Endothelial cell of umbilical vein (primary cell): ENCODE data around the gene ELL2. TPM values are rescaled to one million over a fixed set of nuclear protein-coding genes. Genes with fewer than 3 reads are reported as not detected.

Experiments used
- BruUV-seq: library from RNA; stranded (reverse); fragments of 400-500 nt; replicated peaks from 2 replicates; lab custom pipeline; 2021; lab: Mats Ljungman, UMichigan
- CTCF ChIA-PET: fragments of 300-600, 350-600 bp; sonication (Branson Sonifier 250); formaldehyde crosslinking; loops from one replicate; lab custom pipeline; 2021; ENCODE audit warnings: antibody characterized with exemption, inconsistent platforms; lab: Charles Lee
- POLR2A ChIA-PET: fragments of 300-600, 350-600 bp; sonication (Branson Sonifier 250); formaldehyde crosslinking; loops from one replicate; lab custom pipeline; 2021; ENCODE audit warnings: antibody characterized with exemption, inconsistent platforms; lab: Charles Lee
- DNase-seq: peaks from one replicate; pipeline ENCODE4 v3.0.0-alpha.2; 2011; ENCODE audit warnings: low read depth, low spot score
- FAIRE-seq: peaks from 2 replicates; lab custom pipeline; 2011; peaks lifted over from hg19 to GRCh38; lab: Jason Lieb, UNC
- H2AFZ ChIP-seq: 2 replicates; pipeline ENCODE4 v1.6.0; 2012; ENCODE audit warnings: low read depth, low read length, control low read depth, inconsistent platforms
- H3K27ac ChIP-seq: 2 replicates; pipeline ENCODE4 v1.5.1; 2011; ENCODE audit warnings: low read depth, mild to moderate bottlenecking, control low read depth, low read length, moderate library complexity; ENCODE audit not compliant: insufficient read depth
- H3K27me3 ChIP-seq, 2 experiments: 2 replicates each; pipeline versions ENCODE4 v1.6.0 to v1.6.1; 2011; ENCODE audit warnings: low read length in 2 of 2, mixed read lengths in 1 of 2; ENCODE audit not compliant: control insufficient read depth in 2 of 2, insufficient read depth in 2 of 2
- H3K36me3 ChIP-seq, 2 experiments: 2 replicates in 1 of 2; 3 replicates in 1 of 2; pipeline ENCODE4 v1.5.1; 2011; ENCODE audit warnings: low read length in 2 of 2, mild to moderate bottlenecking in 1 of 2, moderate library complexity in 1 of 2; ENCODE audit not compliant: control insufficient read depth in 2 of 2, insufficient read depth in 2 of 2; ENCODE audit errors: extremely low read depth in 1 of 2
- H3K4me1 ChIP-seq: 3 replicates; pipeline ENCODE4 v1.5.1; 2011; ENCODE audit warnings: mild to moderate bottlenecking, low read length; ENCODE audit not compliant: control insufficient read depth, insufficient read depth; ENCODE audit errors: extremely low read depth
- H3K4me2 ChIP-seq: 2 replicates; pipeline ENCODE4 v1.6.1; 2011; ENCODE audit warnings: low read length, control low read depth, mixed read lengths; ENCODE audit not compliant: insufficient read depth
- H3K4me3 ChIP-seq, 3 experiments: fragments of 200-600 bp in 1 of 3; sonication (generic), shearing (Covaris generic) in 1 of 3; replicated peaks in 1 of 3; 2 replicates each; pipeline ENCODE4 v1.5.1; 2011 to 2016; ENCODE audit warnings: control low read depth in 3 of 3, low read length in 3 of 3, mild to moderate bottlenecking in 2 of 3, inconsistent platforms in 1 of 3, low read depth in 1 of 3, moderate library complexity in 1 of 3; ENCODE audit not compliant: insufficient read depth in 1 of 3
- H3K79me2 ChIP-seq: 2 replicates; pipeline ENCODE4 v1.6.0; 2012; ENCODE audit warnings: low read length, inconsistent platforms; ENCODE audit not compliant: control insufficient read depth, insufficient read depth
- H3K9ac ChIP-seq: replicated peaks from 2 replicates; pipeline ENCODE3; 2011; ENCODE audit warnings: low read length, control low read depth; ENCODE audit not compliant: insufficient read depth; ENCODE audit errors: extremely low read depth
- H3K9me1 ChIP-seq: replicated peaks from 3 replicates; pipeline ENCODE4 v1.6.0; 2011; ENCODE audit warnings: mild to moderate bottlenecking, low read length; ENCODE audit not compliant: control insufficient read depth, insufficient read depth; ENCODE audit errors: extremely low read depth
- H3K9me3 ChIP-seq: replicated peaks from 2 replicates; pipeline ENCODE4 v1.5.1; 2012; ENCODE audit warnings: low read length, inconsistent platforms; ENCODE audit not compliant: control insufficient read depth, insufficient read depth
- H4K20me1 ChIP-seq: replicated peaks from 2 replicates; pipeline ENCODE3; 2011; ENCODE audit warnings: mild to moderate bottlenecking, low read length; ENCODE audit not compliant: control insufficient read depth, insufficient read depth; ENCODE audit errors: extremely low read depth
- EZH2 ChIP-seq: IDR thresholded peaks from 2 replicates; pipeline ENCODE4 v1.6.1; 2012; ENCODE audit warnings: borderline replicate concordance, low read depth, mild to moderate bottlenecking, moderate library complexity, low read length, inconsistent platforms; ENCODE audit not compliant: severe bottlenecking
- FOS ChIP-seq: IDR thresholded peaks from 2 replicates; pipeline ENCODE4 v1.6.1; 2011; ENCODE audit warnings: mild to moderate bottlenecking, low read length, moderate library complexity, borderline replicate concordance; ENCODE audit not compliant: insufficient read depth
- GATA2 ChIP-seq: IDR thresholded peaks from 2 replicates; pipeline ENCODE4 v1.7.0; 2011; ENCODE audit warnings: low read depth, mild to moderate bottlenecking, moderate library complexity, mixed read lengths, low read length; ENCODE audit not compliant: insufficient read length, insufficient read depth
- JUN ChIP-seq: IDR thresholded peaks from 2 replicates; pipeline ENCODE4 v1.6.1; 2011; ENCODE audit warnings: borderline replicate concordance, low read depth; ENCODE audit not compliant: insufficient read length, insufficient read depth
- MYC ChIP-seq: IDR thresholded peaks from one replicate; pipeline ENCODE4 v1.6.1; 2011; ENCODE audit warnings: mild to moderate bottlenecking, low read depth, low read length
- POLR2A ChIP-seq: IDR thresholded peaks from 2 replicates; pipeline ENCODE4 v1.6.1; 2012; ENCODE audit warnings: low read depth, mild to moderate bottlenecking, control low read depth, low read length
- POLR2AphosphoS5 ChIP-seq: IDR thresholded peaks from 2 replicates; pipeline ENCODE4 v1.6.1; 2012; ENCODE audit warnings: low read depth, mild to moderate bottlenecking, control low read depth, low read length, moderate library complexity; ENCODE audit not compliant: insufficient read depth
- dilution Hi-C: fragments of 300-500 bp; cut with MboI; formaldehyde crosslinking; loops from one replicate; pipeline ENCODE4 v1.15.0; 2019; ENCODE audit warnings: low sequenced_read_pairs; ENCODE audit not compliant: extremely low pct_ligation_motif_present
- intact Hi-C: fragments of 100-400 bp; cut with micrococcal nuclease; formaldehyde crosslinking; loops from one replicate; pipeline ENCODE4 v1.10.0; 2022
- polyA plus RNA-seq, 4 experiments: library from polyadenylated mRNA; depleted of rRNA in 3 of 4; stranded (reverse) in 3 of 4; unstranded in 1 of 4; fragments of >200 nt; gene quantifications; 2 replicates each; pipeline versions ENCODE4 v1.2.1 to v1.2.3, GENCODE V29; 2011 to 2012; ENCODE audit warnings: missing spikeins in 1 of 4
- total RNA-seq: library from RNA; stranded (reverse); gene quantifications from 2 replicates; pipeline ENCODE4 v1.2.3, GENCODE V29; 2021
- TF ChIP-seq, protein P1 (sequence below): IDR thresholded peaks from 2 replicates; pipeline ENCODE4 v1.6.1; 2011; ENCODE audit not compliant: insufficient read depth, insufficient read length
- TF ChIP-seq, protein P2 (sequence below), 2 donors: IDR thresholded peaks; 1 replicate in 1 of 2; 2 replicates in 1 of 2; pipeline ENCODE4 v1.5.1; 2011; ENCODE audit warnings: low read length in 2 of 2, mild to moderate bottlenecking in 2 of 2, moderate library complexity in 2 of 2, control low read depth in 1 of 2, inconsistent platforms in 1 of 2, low read depth in 1 of 2; ENCODE audit not compliant: insufficient read depth in 1 of 2; ENCODE audit errors: extremely low read depth in 1 of 2

The ELL2 gene
- total and polyA plus RNA-seq, 2 donors (not counting 3 experiments of a cell fraction or from before 2014, with no cell fraction given), result 6.8 to 26.0 TPM

- DNase-seq (no peak), FAIRE-seq (no peak)
- CTCF ChIA-PET, result interaction anchor here (1.5 kb wide), 1 partner anchor 464 kb away, joined by 3 read pairs; no protein-coding TSS in a partner anchor
- Histone ChIP-seq H3K9me1 (no peaks in the 10 kb centered on the region), H3K27me3 (no peaks in the 10 kb centered on the region), H3K36me3 (no peaks in the 10 kb centered on the region), H3K4me3 (no peak overlapping the region), H4K20me1 (no peaks in the 10 kb centered on the region), H3K4me2 (no peak overlapping the region), H3K27ac (no peak overlapping the region), H3K9me3 (no peaks in the 10 kb centered on the region), H3K9ac (no peak overlapping the region), H2AFZ (no peak overlapping the region), H3K79me2 (no peaks in the 10 kb centered on the region), H3K4me1 (peaks cover 19% of the 10 kb centered on the region)
- intact Hi-C loops, result no loop called here
- POLR2A ChIA-PET, result no interaction called here
- dilution Hi-C loops, result no loop called here
- TF ChIP-seq, protein P1, sequence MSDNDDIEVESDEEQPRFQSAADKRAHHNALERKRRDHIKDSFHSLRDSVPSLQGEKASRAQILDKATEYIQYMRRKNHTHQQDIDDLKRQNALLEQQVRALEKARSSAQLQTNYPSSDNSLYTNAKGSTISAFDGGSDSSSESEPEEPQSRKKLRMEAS, result no peak
- TF ChIP-seq POLR2A, result no peak
- TF ChIP-seq MYC, result no peak
- TF ChIP-seq JUN, result no peak
- TF ChIP-seq EZH2, result no peak
- TF ChIP-seq POLR2AphosphoS5, result no peak
- TF ChIP-seq, protein P2, sequence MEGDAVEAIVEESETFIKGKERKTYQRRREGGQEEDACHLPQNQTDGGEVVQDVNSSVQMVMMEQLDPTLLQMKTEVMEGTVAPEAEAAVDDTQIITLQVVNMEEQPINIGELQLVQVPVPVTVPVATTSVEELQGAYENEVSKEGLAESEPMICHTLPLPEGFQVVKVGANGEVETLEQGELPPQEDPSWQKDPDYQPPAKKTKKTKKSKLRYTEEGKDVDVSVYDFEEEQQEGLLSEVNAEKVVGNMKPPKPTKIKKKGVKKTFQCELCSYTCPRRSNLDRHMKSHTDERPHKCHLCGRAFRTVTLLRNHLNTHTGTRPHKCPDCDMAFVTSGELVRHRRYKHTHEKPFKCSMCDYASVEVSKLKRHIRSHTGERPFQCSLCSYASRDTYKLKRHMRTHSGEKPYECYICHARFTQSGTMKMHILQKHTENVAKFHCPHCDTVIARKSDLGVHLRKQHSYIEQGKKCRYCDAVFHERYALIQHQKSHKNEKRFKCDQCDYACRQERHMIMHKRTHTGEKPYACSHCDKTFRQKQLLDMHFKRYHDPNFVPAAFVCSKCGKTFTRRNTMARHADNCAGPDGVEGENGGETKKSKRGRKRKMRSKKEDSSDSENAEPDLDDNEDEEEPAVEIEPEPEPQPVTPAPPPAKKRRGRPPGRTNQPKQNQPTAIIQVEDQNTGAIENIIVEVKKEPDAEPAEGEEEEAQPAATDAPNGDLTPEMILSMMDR (IDR thresholded peaks at IDR 0.05; ENCODE audit: extremely low read depth in 1 of 2, insufficient read depth in 1 of 2, low read depth in 1 of 2, low read length in 2 of 2), result no peak
- TF ChIP-seq GATA2, result no peak
- TF ChIP-seq FOS, result no peak
- BruUV-seq, result no TSS peak
These were observed 89.0 kb downstream of the ELL2 start for GRCh38 chr5:95872346-95873268.
